NCI-H524 treated with DMSO at 0.1 percent for 48 hours (cell line): ENCODE data around the gene FAM111A.
"Not testable (repeated sequence)": the region's sequence is repeated elsewhere in the genome, so short reads cannot be mapped to it uniquely, and the experiment has no call there.

Experiments used
- DNase-seq: peaks from one replicate; lab custom pipeline; 2025; lab: John Stamatoyannopoulos, UW

The FAM111A gene

GRCh38 chr11:59142530-59143507 lies at the start of gene FAM111A:
FAM111A (plus strand) TSS chr11:59142856; CDS start chr11:59148873, 6,017 bp downstream.
- DNase-seq, result no peak

- DNase-seq, result not testable (repeated sequence)
These were observed 49.1 kb upstream of the FAM111A start for GRCh38 chr11:59093576-59093975.

- DNase-seq, result not testable (repeated sequence)
These were observed 47.4 kb upstream of the FAM111A start for GRCh38 chr11:59095225-59095624.

GRCh38 chr11:59095972-59096575 lies 46.6 kb upstream of the FAM111A start:
- not testable (repeated sequence) for DNase-seq

- no peak for DNase-seq
These were observed 45.4 kb upstream of the FAM111A start for GRCh38 chr11:59097113-59097708.

- not testable (repeated sequence) for DNase-seq
These were observed 44.7 kb upstream of the FAM111A start for GRCh38 chr11:59097938-59098337.

GRCh38 chr11:59102259-59102765 lies 40.3 kb upstream of the FAM111A start:
- DNase-seq, result no peak

GRCh38 chr11:59106363-59107336 lies 36.0 kb upstream of the FAM111A start, which contains the start of gene FAM111B:
FAM111B (plus strand) TSS chr11:59107237; CDS start chr11:59109626, 2,389 bp downstream.
- no peak for DNase-seq

- not testable (repeated sequence) for DNase-seq
These were observed 34.9 kb upstream of the FAM111A start for GRCh38 chr11:59107721-59108120.

- no peak for DNase-seq
These were observed 30.2 kb upstream of the FAM111A start for GRCh38 chr11:59112494-59112893.

GRCh38 chr11:59114344-59114743 lies 28.3 kb upstream of the FAM111A start:
- no peak for DNase-seq

- DNase-seq, result no peak
These were observed 27.1 kb upstream of the FAM111A start for GRCh38 chr11:59115553-59115952.

GRCh38 chr11:59117774-59118173 lies 24.9 kb upstream of the FAM111A start:
- no peak for DNase-seq

- DNase-seq, result no peak
These were observed 22.8 kb upstream of the FAM111A start for GRCh38 chr11:59119826-59120225.

GRCh38 chr11:59135648-59136461 lies 6.8 kb upstream of the FAM111A start:
- DNase-seq, result no peak

GRCh38 chr11:59136551-59136950 lies 6.1 kb upstream of the FAM111A start:
- DNase-seq, result not testable (repeated sequence)

GRCh38 chr11:59137190-59137589 lies 5.5 kb upstream of the FAM111A start:
- no peak for DNase-seq

- DNase-seq, result no peak
These were observed 4.0 kb upstream of the FAM111A start for GRCh38 chr11:59138643-59139042.

- DNase-seq, result no peak
These were observed 1.5 kb upstream of the FAM111A start for GRCh38 chr11:59141191-59141590.
